ENCODE results near the gene TYMP. TPM values are rescaled to one million over a fixed set of nuclear protein-coding genes. Genes with fewer than 3 reads are reported as not detected.

The TYMP gene
- total and polyA plus RNA-seq, 10 of the 15 experiments (the other 5 are each of a cell fraction or from before 2014, with no cell fraction given) = 0.42 to 57.8 (median 24.6) TPM

- TF ChIP-seq LARP7 (IDR thresholded peaks at IDR 0.05) (peak; percentile 69; the same call in 1 of the 2 replicates), RB1 (IDR thresholded peaks at IDR 0.05; ENCODE audit: borderline replicate concordance) (peak; percentile 100)
Measured at GRCh38 chr22:50507991-50508884, 21.6 kb downstream of the TYMP start, which contains the start of gene NCAPH2 (continued).

DNA sequence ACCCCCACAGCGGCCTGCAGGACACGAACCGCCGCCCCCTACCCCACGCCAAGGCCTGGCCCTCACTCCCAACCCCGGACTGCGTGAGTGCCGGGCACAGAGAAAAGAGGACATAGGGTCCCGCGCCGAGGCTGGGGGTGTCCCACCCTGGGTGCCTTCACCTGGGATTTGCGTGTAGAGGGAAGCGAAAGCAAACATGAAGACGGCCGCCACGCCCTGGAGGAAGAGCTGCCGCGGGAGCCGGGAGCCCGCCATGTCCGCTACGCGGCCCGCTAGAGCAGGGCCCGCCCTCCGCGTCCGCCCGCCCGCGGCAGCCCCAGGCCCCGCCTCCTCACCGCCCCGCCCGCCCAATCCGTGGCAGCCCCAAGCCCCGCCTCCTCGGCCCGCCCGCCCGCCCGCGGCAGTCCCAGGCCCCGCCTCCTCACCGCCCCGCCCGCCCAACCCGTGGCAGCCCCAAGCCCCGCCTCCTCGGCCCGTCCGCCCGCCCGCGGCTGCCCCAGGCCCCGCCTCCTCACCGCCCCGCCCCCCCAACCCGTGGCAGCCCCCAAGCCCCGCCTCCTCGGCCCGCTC is 22.3 kb downstream of the TYMP start, which contains the start of gene LMF2:
TSS of gene LMF2 (minus strand) at position 282 of the 570 bp plus-strand sequence. CDS start at position 255, 27 bp downstream.
- ChIA-PET RAD21 (ENCODE audit: unreplicated experiment) (interaction anchor here (0.6 to 3.1 kb wide), 20 partner anchors 9 to 256 kb away, joined by 3 to 64 read pairs (median 4); partner anchors contain the start of genes ARSA, HDAC10, SCO2 and TYMP), POLR2A (interaction anchor here (0.6 to 7.2 kb wide), 16 partner anchors 17 to 256 kb away, joined by 3 to 84 read pairs (median 4); partner anchors contain the start of genes CHKB, HDAC10, KLHDC7B and SCO2), CTCF (interaction anchor here (0.9 to 3.6 kb wide), 7 partner anchors 10 to 113 kb away, joined by 3 to 38 read pairs (median 12); partner anchors contain the start of genes SCO2 and SYCE3), SMC1A (ENCODE audit: uncharacterized antibody, unreplicated experiment) (interaction anchor here (0.7 to 2.8 kb wide), 4 partner anchors 9 to 113 kb away, joined by 3 to 18 read pairs (median 10); partner anchors contain the start of gene SCO2)
- in situ Hi-C loops (cut with MboI) (no loop called here), intact Hi-C loops (cut with micrococcal nuclease; ENCODE audit: unreplicated experiment) (loop anchor here (1.0 kb wide), 1 partner anchor 32 kb away; the partner anchor contains the start of gene SBF1)
- peak within 1 kb of the TSS; percentile 100 for H3K4me3 ChIP-seq
- BruUV-seq (replicated peaks) = no TSS peak
- ATAC-seq (peak; percentile 87), DNase-seq (ENCODE audit: low read depth, low spot score) (no peak), FAIRE-seq (no peak)
- H4K20me1 ChIP-seq (ENCODE audit: control insufficient read depth, insufficient read depth) = no peaks in the 10 kb centered on the region
- peak within 1 kb of the TSS; percentile 97 for H3K9ac ChIP-seq (ENCODE audit: control insufficient read depth, insufficient read depth, low read length)
- H2AFZ ChIP-seq (ENCODE audit: control insufficient read depth, low read depth, low read length) = peak within 1 kb of the TSS; percentile 90
- H3K9me3 ChIP-seq (replicated peaks; ENCODE audit: control insufficient read depth, insufficient read depth, low read length) = no peaks in the 10 kb centered on the region
- peaks cover 41% of the 10 kb centered on the region for H3K79me2 ChIP-seq (ENCODE audit: control insufficient read depth, insufficient read depth, low read length)
- WGBS (ENCODE audit: insufficient coverage, insufficient replicate concordance, low lambda C conversion rate, missing lambda C conversion rate) = under 1% methylated on average over 24 of the region's 62 CpGs
- peak within 1 kb of the TSS; percentile 92 for H3K4me2 ChIP-seq (ENCODE audit: control insufficient read depth, insufficient read depth)
- H3K36me3 ChIP-seq (ENCODE audit: control insufficient read depth in 2 of 2, insufficient read depth in 2 of 2, low read length in 1 of 2) = peaks cover 4 to 8% of the 10 kb centered on the region in 2 experiments; a peak in 3 of 4 replicates
- no peaks in the 10 kb centered on the region for H3K27me3 ChIP-seq (replicated peaks in 1 of 2; ENCODE audit: control insufficient read depth in 2 of 2, insufficient read depth in 2 of 2, low read length in 1 of 2)
- H3K4me1 ChIP-seq (ENCODE audit: control insufficient read depth, insufficient read depth, low read length) = peaks cover 9% of the 10 kb centered on the region
- H3K27ac ChIP-seq (ENCODE audit: control insufficient read depth, insufficient read depth) = peak within 1 kb of the TSS; percentile 90
- TF ChIP-seq ATF7 (IDR thresholded peaks at IDR 0.05; ENCODE audit: low read depth) = no peak
- TF ChIP-seq DPF2 (IDR thresholded peaks at IDR 0.05) = peak; percentile 45; the same call in 1 of the 2 replicates
- peak; percentile 53 for TF ChIP-seq IKZF1 (conservative IDR thresholded peaks at IDR 0.05)
- TF ChIP-seq, protein P1, sequence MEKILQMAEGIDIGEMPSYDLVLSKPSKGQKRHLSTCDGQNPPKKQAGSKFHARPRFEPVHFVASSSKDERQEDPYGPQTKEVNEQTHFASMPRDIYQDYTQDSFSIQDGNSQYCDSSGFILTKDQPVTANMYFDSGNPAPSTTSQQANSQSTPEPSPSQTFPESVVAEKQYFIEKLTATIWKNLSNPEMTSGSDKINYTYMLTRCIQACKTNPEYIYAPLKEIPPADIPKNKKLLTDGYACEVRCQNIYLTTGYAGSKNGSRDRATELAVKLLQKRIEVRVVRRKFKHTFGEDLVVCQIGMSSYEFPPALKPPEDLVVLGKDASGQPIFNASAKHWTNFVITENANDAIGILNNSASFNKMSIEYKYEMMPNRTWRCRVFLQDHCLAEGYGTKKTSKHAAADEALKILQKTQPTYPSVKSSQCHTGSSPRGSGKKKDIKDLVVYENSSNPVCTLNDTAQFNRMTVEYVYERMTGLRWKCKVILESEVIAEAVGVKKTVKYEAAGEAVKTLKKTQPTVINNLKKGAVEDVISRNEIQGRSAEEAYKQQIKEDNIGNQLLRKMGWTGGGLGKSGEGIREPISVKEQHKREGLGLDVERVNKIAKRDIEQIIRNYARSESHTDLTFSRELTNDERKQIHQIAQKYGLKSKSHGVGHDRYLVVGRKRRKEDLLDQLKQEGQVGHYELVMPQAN (conservative IDR thresholded peaks at IDR 0.05) = peak; percentile 87
- TF ChIP-seq TCF7 (IDR thresholded peaks at IDR 0.05; ENCODE audit: borderline replicate concordance) = no peak
- TF ChIP-seq, protein P2, sequence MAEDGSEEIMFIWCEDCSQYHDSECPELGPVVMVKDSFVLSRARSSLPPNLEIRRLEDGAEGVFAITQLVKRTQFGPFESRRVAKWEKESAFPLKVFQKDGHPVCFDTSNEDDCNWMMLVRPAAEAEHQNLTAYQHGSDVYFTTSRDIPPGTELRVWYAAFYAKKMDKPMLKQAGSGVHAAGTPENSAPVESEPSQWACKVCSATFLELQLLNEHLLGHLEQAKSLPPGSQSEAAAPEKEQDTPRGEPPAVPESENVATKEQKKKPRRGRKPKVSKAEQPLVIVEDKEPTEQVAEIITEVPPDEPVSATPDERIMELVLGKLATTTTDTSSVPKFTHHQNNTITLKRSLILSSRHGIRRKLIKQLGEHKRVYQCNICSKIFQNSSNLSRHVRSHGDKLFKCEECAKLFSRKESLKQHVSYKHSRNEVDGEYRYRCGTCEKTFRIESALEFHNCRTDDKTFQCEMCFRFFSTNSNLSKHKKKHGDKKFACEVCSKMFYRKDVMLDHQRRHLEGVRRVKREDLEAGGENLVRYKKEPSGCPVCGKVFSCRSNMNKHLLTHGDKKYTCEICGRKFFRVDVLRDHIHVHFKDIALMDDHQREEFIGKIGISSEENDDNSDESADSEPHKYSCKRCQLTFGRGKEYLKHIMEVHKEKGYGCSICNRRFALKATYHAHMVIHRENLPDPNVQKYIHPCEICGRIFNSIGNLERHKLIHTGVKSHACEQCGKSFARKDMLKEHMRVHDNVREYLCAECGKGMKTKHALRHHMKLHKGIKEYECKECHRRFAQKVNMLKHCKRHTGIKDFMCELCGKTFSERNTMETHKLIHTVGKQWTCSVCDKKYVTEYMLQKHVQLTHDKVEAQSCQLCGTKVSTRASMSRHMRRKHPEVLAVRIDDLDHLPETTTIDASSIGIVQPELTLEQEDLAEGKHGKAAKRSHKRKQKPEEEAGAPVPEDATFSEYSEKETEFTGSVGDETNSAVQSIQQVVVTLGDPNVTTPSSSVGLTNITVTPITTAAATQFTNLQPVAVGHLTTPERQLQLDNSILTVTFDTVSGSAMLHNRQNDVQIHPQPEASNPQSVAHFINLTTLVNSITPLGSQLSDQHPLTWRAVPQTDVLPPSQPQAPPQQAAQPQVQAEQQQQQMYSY (CRISPR knock-in tag; IDR thresholded peaks at IDR 0.05) = no peak
- TF ChIP-seq SP1 (IDR thresholded peaks at IDR 0.05; ENCODE audit: low read depth, low read length) = peak; percentile 22
- no peak for TF ChIP-seq CREM (IDR thresholded peaks at IDR 0.05; ENCODE audit: low read depth)
- TF ChIP-seq TAF1 (IDR thresholded peaks at IDR 0.05; ENCODE audit: borderline replicate concordance, low read depth, low read length) = 0 out of 2 replicates have a peak, but pooled peaks have one; percentile 59
- no peak for TF ChIP-seq IRF4 (IDR thresholded peaks at IDR 0.05; ENCODE audit: low read depth, low read length)
- TF ChIP-seq POLR2AphosphoS5 (IDR thresholded peaks at IDR 0.05; ENCODE audit: low read length) = 0 out of 2 replicates have a peak, but pooled peaks have one; percentile 7
- TF ChIP-seq POLR2A (IDR thresholded peaks at IDR 0.05; ENCODE audit: low read depth, low read length) = peak; percentile 68
- peak; percentile 76; the same call in 1 of the 2 replicates for TF ChIP-seq RB1 (IDR thresholded peaks at IDR 0.05; ENCODE audit: borderline replicate concordance)
